NCI-H187 (cell line): Measurements from ENCODE around the gene SRRM1.

Experiments
- DNase-seq, 2 experiments: peaks; one replicate each; lab custom pipeline; 2025; lab: John Stamatoyannopoulos, UW

SRRM1 gene

GRCh38 chr1:24642481-24643362 lies at the start of gene SRRM1:
TSS of gene SRRM1 (plus strand) at chr1:24643302. CDS start at chr1:24643327, 25 bp downstream.
- DNase-seq, result peak; percentile 93 to 99

- peak; percentile 40 to 42 for DNase-seq
Observed at GRCh38 chr1:24594328-24594598, 48.8 kb upstream of the SRRM1 start.

GRCh38 chr1:24596401-24596880 lies 46.7 kb upstream of the SRRM1 start:
- no peak for DNase-seq

- DNase-seq, result no peak
Observed at GRCh38 chr1:24599265-24599664, 43.8 kb upstream of the SRRM1 start.

GRCh38 chr1:24600551-24600950 lies 42.6 kb upstream of the SRRM1 start:
- no peak for DNase-seq

GRCh38 chr1:24605534-24606295 lies 37.4 kb upstream of the SRRM1 start:
- DNase-seq, result no peak

- no peak for DNase-seq
Observed at GRCh38 chr1:24606296-24606605, 36.9 kb upstream of the SRRM1 start.

GRCh38 chr1:24606621-24607020 lies 36.5 kb upstream of the SRRM1 start:
- no peak for DNase-seq

GRCh38 chr1:24609949-24610517 lies 33.1 kb upstream of the SRRM1 start:
- DNase-seq, result no peak

- no peak for DNase-seq
Observed at GRCh38 chr1:24619376-24619775, 23.7 kb upstream of the SRRM1 start.

GRCh38 chr1:24620678-24621077 lies 22.4 kb upstream of the SRRM1 start:
- no peak for DNase-seq

GRCh38 chr1:24621121-24621520 lies 22.0 kb upstream of the SRRM1 start:
- no peak for DNase-seq

- no peak for DNase-seq
Observed at GRCh38 chr1:24622218-24622617, 20.9 kb upstream of the SRRM1 start.

- no peak for DNase-seq
Observed at GRCh38 chr1:24632832-24633175, 10.3 kb upstream of the SRRM1 start.

GRCh38 chr1:24635195-24635843 lies 7.8 kb upstream of the SRRM1 start:
- no peak for DNase-seq

GRCh38 chr1:24636661-24637357 lies 6.3 kb upstream of the SRRM1 start:
- no peak for DNase-seq

- DNase-seq, result no peak
Observed at GRCh38 chr1:24639094-24639493, 4.0 kb upstream of the SRRM1 start.

GRCh38 chr1:24639881-24640280 lies 3.2 kb upstream of the SRRM1 start:
- DNase-seq, result no peak

- no peak for DNase-seq
Observed at GRCh38 chr1:24640288-24640687, 2.8 kb upstream of the SRRM1 start.

- DNase-seq, result no peak
Observed at GRCh38 chr1:24641646-24642151, 1.4 kb upstream of the SRRM1 start.

GRCh38 chr1:24643363-24644099 lies 429 bp downstream of the SRRM1 start:
- DNase-seq, result no peak
